HG03520 (cell line): ENCODE measurements around the gene SPG7.
"Not testable (repeated sequence)": the region's sequence is repeated elsewhere in the genome, so short reads cannot be mapped to it uniquely, and the experiment has no call there.

Source experiments
- ATAC-seq: cut with Tn5 transposase; IDR thresholded peaks from one replicate; pipeline ENCODE4 v1.9.1; 2021; ENCODE audit warnings: mild to moderate bottlenecking, moderate library complexity; ENCODE audit not compliant: unreplicated experiment

The SPG7 gene

DNA sequence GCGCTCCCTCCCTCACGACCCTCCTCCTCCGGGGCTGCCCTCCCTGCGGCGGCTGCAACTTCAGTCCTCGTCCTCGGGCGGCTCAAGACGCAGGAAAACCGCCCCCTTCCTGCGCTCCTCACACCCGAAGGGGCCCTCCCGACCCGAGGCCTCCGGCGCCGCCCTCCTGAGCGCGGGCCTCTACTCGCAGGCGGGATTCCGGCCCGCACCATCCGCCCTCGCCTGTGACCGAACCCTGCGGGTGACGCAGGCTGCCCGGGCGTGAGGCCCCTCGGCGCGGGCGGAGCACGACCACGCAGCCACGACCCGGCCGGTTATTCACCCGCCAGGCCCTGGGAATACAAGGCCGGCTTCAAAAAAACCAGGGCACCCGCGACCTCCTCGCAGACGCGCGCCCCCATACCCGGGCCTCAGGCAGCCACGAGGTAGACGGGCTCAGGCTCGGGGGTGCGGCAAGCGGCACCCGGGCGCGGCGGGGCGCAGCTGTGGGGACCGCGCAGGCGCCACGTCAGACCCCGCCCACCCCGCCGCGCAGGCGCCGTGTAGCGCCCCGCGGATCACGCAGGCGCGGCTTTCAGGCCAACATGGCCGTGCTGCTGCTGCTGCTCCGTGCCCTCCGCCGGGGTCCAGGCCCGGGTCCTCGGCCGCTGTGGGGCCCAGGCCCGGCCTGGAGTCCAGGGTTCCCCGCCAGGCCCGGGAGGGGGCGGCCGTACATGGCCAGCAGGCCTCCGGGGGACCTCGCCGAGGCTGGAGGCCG is at the start of gene SPG7:
TSS of gene SPG7 (plus strand) at position 570 of the 757 bp plus-strand sequence. CDS start at position 585, 15 bp downstream.
- ATAC-seq, result peak; percentile 68

GRCh38 chr16:89458551-89458950 is 49.7 kb upstream of the SPG7 start:
- no peak for ATAC-seq

DNA sequence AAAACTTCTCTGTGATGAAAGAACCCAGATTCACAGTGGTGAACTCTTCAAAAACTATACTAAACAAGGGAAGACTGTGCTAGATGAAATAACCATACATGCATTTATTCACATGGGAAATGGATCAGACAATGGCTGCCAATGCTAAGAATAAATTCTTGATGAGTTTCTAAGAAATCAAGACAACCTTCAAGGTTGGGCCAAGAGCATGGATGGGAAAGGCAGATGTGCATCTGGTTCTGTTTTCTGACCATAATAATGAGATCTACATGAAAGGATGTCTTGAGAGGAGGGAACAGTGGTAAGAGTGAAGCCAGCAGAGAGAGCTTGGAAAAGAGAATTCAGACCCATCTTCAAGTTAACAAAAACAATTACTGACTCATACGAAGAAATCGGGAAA is 49.2 kb upstream of the SPG7 start:
- ATAC-seq, result no peak

DNA sequence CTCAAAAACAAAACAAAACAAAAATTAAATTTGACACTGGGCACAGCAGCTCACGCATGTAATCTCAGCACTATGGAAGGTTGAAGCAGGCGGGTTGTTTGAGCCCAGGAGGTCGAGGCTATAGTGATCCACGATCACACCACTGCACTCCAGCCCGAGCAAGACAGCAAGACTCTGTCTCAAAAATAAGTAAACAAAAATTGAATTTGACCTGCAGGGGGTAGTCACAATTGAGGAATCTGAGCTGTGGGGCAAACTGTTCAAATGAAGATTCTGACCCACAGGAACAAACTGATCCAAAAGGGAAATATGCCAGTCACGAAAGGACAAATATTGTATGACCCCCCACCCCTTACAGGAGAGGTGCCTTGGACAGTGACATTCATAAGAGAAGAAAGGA is 47.6 kb upstream of the SPG7 start:
- no peak for ATAC-seq

DNA sequence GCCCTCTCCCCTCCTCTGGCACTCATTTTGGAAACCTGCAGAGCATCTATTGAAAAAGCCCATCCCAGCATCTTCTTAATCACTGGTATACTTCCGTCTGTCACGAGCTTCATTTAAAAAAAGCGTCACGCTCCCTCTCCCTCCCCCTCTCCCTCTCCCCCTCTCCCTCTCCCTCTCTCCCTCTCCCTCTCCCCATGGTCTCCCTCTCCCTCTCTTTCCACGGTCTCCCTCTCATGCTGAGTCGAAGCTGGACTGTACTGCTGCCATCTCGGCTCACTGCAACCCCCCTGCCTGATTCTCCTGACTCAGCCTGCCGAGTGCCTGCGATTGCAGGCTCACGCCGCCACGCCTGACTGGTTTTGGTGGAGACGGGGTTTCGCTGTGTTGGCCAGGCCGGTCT is 46.3 kb upstream of the SPG7 start:
- not testable (repeated sequence) for ATAC-seq

GRCh38 chr16:89462639-89463038 is 45.6 kb upstream of the SPG7 start:
- ATAC-seq, result not testable (repeated sequence)

DNA sequence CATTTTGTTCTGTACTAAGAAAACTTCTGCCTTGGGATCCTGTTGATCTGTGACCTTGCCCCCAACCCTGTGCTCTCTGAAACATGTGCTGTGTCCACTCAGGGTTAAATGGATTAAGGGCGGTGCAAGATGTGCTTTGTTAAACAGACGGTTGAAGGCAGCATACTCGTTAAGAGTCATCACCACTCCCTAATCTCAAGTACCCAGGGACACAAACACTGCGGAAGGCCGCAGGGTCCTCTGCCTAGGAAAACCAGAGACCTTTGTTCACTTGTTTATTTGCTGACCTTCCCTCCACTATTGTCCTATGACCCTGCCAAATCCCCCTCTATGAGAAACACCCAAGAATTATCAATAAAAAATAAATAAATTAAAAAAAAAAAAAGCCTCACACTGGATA is 44.9 kb upstream of the SPG7 start:
- ATAC-seq, result not testable (repeated sequence)

DNA sequence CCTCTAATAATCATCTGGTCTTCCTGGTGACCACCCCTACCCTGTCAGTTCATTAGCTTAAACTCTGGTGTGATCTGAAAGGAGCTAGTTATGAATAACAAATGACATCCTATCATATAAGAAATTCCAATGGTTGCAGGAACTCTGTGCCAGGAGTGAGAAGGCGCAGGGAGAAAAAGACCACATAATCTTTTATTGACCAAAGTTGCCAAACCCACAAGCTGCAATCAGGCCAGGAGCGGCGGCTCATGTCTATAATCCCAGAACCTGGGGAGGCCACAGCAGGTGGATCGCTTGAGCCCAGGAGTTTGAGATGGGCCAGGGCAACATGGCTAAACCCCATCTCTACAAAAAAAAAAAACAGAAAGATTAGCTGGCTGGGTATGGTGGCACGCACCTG is 41.3 kb upstream of the SPG7 start:
- no peak for ATAC-seq

DNA sequence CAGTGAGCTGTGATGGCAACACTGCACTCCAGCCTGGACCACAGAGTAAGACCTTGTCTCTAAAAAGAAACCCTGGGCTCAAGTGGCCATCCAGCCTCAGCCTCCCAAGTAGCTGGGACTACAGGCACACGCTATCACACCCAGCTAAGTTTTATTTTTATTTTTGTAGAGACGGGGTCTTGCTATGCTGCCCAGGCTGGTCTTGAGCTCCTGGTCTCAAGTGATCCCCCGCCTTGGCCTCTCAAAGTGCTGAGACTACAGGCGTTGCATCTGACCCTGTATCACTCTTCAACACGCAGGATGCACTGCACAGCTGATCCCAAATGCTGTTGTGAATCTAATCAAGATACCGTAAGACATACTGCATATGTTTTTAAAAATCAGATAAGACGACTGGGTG is 40.8 kb upstream of the SPG7 start:
- ATAC-seq, result no peak

DNA sequence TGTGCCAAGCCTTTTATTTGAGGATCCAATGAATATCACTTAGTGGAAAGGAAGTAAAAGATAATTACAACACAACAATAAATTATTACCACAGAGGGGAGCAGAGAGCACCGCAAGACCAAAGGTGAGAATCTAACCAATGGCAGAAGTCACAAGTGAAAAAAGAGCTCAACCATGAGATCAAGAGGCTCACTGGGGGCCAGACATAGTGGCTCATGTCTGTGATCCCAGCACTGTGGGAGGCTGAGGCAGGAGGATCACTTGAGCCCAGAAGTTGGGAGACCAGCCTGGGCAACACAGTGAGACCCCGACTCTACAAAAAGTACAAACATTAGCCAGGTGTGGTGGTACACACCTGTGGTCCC is 35.5 kb upstream of the SPG7 start:
- no peak for ATAC-seq

- ATAC-seq, result no peak
These were observed 35.0 kb upstream of the SPG7 start for GRCh38 chr16:89473136-89473712.

DNA sequence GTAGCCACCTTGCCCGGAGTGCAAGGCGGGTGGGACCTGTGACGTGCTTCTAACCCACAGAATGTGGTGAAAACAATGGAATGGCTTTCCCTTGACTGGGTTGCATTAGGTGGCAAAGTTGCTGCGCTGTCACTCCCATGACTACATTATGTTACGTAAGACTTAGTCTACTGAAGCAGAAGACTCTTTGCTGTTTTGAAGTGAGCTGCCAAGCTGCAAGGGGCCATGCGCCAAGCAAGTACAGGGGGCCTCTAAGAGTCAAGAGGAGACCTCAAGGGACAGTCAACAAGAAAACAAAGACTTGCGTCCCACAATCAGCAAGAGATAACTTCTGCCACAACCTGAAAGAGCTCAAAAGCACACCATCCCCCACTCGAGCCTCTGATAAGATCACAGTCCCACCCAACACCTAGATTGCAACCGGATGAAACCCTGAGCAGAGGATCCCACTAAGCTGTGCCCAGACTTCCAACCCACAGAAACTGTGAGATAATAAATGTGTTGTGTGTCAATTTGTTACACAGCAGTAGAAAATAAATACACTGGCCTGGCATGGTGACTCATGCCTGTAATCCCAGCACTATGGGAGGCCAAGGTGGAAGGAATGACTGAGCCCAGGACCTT is 34.3 kb upstream of the SPG7 start:
- ATAC-seq, result no peak

- ATAC-seq, result no peak
These were observed 33.1 kb upstream of the SPG7 start for GRCh38 chr16:89475144-89475543.

DNA sequence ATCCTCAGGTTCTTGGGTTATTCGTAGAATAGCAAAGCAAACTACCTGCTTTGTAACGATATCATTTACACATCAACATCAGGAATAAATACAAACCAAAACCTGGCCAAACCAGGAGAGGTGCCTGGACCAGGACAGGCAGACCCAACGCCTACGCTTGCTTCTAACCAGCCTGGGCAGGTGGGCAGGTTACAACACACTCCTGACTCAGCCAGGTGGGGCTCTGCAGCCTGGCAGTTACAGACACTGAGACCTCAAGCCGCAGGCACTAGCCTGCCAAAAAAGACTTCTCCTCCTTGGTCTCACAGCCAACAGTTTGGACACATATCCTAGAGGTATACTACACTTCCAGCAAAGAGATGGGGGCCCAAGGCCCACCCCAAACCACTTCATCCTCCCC is 31.8 kb upstream of the SPG7 start:
- ATAC-seq, result no peak

DNA sequence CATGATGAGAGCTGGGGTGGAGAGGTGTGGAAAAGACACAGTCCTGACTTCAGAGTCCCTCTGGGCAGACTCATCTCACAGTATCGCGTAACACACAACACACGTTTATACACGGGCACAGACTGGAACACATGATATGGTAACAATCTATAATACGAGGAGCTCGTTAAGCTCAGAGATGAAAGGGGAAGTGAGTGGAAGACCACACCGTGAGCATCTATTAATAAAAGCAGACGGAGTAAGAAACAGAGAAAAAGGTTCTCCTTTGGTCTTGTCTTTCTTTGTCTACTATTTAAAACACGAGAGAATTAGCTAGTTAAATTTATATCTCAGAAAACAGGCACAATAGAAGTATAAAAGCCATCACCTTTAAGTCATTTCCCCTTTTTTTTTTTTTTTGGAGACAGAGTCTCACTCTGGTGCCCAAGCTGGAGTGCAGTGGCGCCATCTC is 31.4 kb upstream of the SPG7 start:
- ATAC-seq, result peak; percentile 46

DNA sequence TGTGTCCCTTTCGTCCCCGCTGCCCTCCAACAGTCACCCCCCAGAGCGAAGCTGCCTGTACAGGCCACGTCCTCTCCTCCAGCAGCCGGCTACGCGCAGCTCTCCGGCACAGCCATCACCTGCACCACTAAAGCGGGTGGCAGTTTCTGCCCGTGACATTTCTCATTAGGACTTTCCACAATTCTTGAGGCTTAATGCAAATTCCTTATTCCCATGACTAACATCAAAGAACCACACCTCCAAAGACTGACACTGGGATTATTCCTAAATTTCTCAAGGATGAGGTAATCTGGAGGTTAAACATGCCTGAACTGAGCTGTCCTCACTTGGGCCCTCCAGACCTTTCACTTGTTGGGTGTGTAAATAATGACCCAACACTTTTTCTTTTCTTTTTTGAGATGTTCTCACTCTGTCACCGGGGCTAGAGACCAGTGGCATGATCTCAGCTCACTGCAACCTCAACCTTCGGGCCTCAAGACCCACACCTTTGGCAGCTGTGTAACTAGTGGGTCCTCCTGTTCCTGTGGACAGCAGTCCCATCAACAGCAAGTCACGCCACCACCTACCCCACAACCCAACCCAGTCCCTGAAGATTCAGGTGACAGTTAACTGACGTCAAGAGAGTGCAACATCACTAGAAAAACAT is 29.5 kb upstream of the SPG7 start:
- ATAC-seq, result no peak

- no peak for ATAC-seq
These were observed 26.7 kb upstream of the SPG7 start for GRCh38 chr16:89481356-89481955.

GRCh38 chr16:89482150-89482816 is 25.9 kb upstream of the SPG7 start:
- no peak for ATAC-seq

GRCh38 chr16:89482817-89483205 is 25.4 kb upstream of the SPG7 start:
- no peak for ATAC-seq

DNA sequence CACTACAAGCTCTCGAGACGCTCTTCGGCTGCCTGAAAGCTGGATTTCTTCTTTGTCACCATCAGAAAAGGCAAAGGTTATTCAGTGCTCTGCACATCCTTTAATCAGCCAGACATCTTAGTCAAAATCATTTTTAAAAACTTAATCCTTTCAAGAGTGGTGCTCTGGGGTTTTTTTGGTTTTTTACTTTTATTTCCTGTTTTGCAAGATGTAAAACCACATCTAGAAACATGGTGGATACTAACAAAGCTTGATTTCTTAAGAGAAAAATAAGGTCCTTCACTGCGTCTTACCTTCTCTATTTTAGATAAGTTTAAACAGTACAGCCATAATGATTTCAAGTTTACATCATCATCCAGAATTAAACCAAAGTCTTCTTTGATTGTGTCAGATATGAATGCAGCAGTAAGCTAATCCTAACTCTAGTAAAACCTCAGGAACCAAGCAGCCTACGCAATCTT is 24.1 kb upstream of the SPG7 start:
- ATAC-seq, result no peak
